B cell (primary cell): Measurements from ENCODE around the gene MTHFR.

Experiments
- EZH2 ChIP-seq: IDR thresholded peaks from 2 replicates; pipeline ENCODE4 v1.6.1; 2012; ENCODE audit warnings: borderline replicate concordance, low read depth, mild to moderate bottlenecking, moderate library complexity, low read length; ENCODE audit not compliant: insufficient read depth, poor library complexity, severe bottlenecking
- TF ChIP-seq, protein P1 (sequence below): fragments of 200-600 bp; IDR thresholded peaks from one replicate; pipeline ENCODE4 v1.8.0; 2022; ENCODE audit warnings: antibody characterized with exemption, mild to moderate bottlenecking

DNA sequence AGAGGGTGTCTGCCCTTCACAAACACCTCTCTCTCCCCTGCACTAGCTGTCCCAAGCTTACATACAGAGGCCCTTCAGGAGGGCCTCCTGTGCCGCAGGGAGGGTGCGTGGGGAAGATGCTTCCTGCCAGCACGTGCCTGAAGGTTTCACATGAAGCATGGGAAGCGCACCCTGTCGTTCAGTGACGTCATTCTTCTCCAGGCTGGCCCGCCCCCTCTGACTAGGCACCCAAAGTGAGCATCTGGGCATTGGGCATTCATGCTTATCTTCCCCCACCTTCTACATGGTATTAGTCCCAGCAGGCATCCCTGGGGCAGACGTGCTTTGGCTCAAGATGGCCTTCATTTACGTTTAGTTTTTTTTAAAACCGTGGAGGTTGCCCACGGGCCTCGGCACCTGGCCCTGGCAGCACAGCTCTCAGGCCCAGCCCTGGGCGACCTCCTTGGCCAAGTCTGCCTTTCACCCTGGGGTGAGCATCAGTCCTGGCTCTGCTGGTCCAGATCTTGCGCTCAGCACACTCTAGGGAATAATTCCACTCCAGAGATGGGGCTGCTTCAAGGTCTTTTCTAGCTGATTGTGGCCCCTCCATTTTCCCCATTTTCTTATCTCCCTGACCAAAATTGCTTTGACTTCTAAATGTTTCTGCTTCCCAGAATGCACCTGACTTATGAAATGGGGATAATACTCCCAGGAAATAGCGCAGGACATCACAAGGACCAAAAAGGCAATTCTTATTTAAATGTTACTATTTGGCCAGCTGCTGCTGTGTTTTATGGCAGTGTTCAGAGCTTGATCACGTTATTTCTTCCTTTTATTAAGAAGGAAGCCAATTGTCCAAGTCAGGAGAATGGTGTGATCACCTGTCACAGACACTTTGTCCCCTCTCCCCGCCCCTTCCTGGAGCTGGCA, 35.7 kb upstream of the MTHFR start:
- TF ChIP-seq, protein P1, sequence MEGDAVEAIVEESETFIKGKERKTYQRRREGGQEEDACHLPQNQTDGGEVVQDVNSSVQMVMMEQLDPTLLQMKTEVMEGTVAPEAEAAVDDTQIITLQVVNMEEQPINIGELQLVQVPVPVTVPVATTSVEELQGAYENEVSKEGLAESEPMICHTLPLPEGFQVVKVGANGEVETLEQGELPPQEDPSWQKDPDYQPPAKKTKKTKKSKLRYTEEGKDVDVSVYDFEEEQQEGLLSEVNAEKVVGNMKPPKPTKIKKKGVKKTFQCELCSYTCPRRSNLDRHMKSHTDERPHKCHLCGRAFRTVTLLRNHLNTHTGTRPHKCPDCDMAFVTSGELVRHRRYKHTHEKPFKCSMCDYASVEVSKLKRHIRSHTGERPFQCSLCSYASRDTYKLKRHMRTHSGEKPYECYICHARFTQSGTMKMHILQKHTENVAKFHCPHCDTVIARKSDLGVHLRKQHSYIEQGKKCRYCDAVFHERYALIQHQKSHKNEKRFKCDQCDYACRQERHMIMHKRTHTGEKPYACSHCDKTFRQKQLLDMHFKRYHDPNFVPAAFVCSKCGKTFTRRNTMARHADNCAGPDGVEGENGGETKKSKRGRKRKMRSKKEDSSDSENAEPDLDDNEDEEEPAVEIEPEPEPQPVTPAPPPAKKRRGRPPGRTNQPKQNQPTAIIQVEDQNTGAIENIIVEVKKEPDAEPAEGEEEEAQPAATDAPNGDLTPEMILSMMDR = no peak
- no peak for TF ChIP-seq EZH2
